KMS-11 (cell line): ENCODE measurements around the gene TACSTD2.
"Not testable (repeated sequence)": the region's sequence is repeated elsewhere in the genome, so short reads cannot be mapped to it uniquely, and the experiment has no call there.

ENCODE experiments used
- H2AFZ ChIP-seq: fragments of 200-600 bp; sonication (generic); 2 replicates; pipeline ENCODE4 v1.6.1; 2016; ENCODE audit warnings: antibody characterized with exemption, mixed run types, low read depth
- H3K27ac ChIP-seq: fragments of 200-600 bp; sonication (generic); 2 replicates; pipeline ENCODE4 v1.6.1; 2016; ENCODE audit warnings: mild to moderate bottlenecking, mixed run types
- H3K27me3 ChIP-seq: fragments of 200-600 bp; sonication (generic); 2 replicates; pipeline ENCODE4 v1.6.1; 2017; ENCODE audit warnings: mild to moderate bottlenecking, low read depth, mixed run types, moderate library complexity; ENCODE audit not compliant: insufficient read depth
- H3K36me3 ChIP-seq: fragments of 200-600 bp; sonication (generic); 2 replicates; pipeline ENCODE4 v1.6.1; 2017; ENCODE audit warnings: mild to moderate bottlenecking, mixed run types; ENCODE audit not compliant: insufficient read depth
- H3K4me1 ChIP-seq: fragments of 200-600 bp; sonication (generic); 2 replicates; pipeline ENCODE4 v1.6.1; 2016; ENCODE audit warnings: mild to moderate bottlenecking, low read depth, mixed run types; ENCODE audit not compliant: poor library complexity, severe bottlenecking
- H3K4me2 ChIP-seq: fragments of 200-600 bp; sonication (generic); 2 replicates; pipeline ENCODE4 v1.7.0; 2016; ENCODE audit warnings: mild to moderate bottlenecking, mixed run types
- H3K4me3 ChIP-seq: fragments of 200-600 bp; sonication (generic); IDR thresholded peaks from 2 replicates; pipeline ENCODE4 v1.6.1; 2017; ENCODE audit warnings: low read depth, low read length, mixed read lengths; ENCODE audit not compliant: insufficient read depth
- H3K79me2 ChIP-seq: fragments of 200-600 bp; sonication (generic); 2 replicates; pipeline ENCODE4 v1.6.1; 2016; ENCODE audit warnings: low read depth, mixed run types; ENCODE audit not compliant: insufficient read depth
- H3K9ac ChIP-seq: fragments of 200-600 bp; sonication (generic); 2 replicates; pipeline ENCODE4 v1.6.1; 2016; ENCODE audit warnings: mild to moderate bottlenecking, mixed run types
- H4K20me1 ChIP-seq: fragments of 200-600 bp; sonication (generic); 2 replicates; pipeline ENCODE4 v1.6.1; 2016; ENCODE audit warnings: mild to moderate bottlenecking, mixed run types; ENCODE audit not compliant: insufficient read depth
- CTCF ChIP-seq: fragments of 200-600 bp; sonication (generic); conservative IDR thresholded peaks from 2 replicates; pipeline ENCODE4 v1.6.1; 2017; ENCODE audit warnings: low read depth, mild to moderate bottlenecking, antibody characterized with exemption, low read length, moderate library complexity, mixed read lengths

The TACSTD2 gene

GRCh38 chr1:58576727-58577653, at the start of gene TACSTD2:
Gene TACSTD2 (minus strand): TSS chr1:58577252. CDS start chr1:58577156, 96 bp downstream.
- Histone ChIP-seq H3K4me3 (no peak within 1 kb of the TSS), H3K27me3 (no peaks in the 10 kb centered on the region), H3K4me2 (no peak within 1 kb of the TSS), H4K20me1 (no peaks in the 10 kb centered on the region), H2AFZ (no peak within 1 kb of the TSS), H3K27ac (no peak within 1 kb of the TSS), H3K79me2 (no peaks in the 10 kb centered on the region), H3K9ac (no peak within 1 kb of the TSS), H3K36me3 (no peaks in the 10 kb centered on the region), H3K4me1 (peaks cover 9% of the 10 kb centered on the region)
- TF ChIP-seq CTCF: no peak

GRCh38 chr1:58626293-58626692, 49.2 kb upstream of the TACSTD2 start:
- H3K4me3 ChIP-seq: no peak overlapping the region
- H3K36me3 ChIP-seq: no peaks in the 10 kb centered on the region
- no peak overlapping the region for H3K9ac ChIP-seq
- H2AFZ ChIP-seq: no peak overlapping the region
- no peaks in the 10 kb centered on the region for H3K27me3 ChIP-seq
- H3K79me2 ChIP-seq: no peaks in the 10 kb centered on the region
- H3K27ac ChIP-seq: no peak overlapping the region
- no peaks in the 10 kb centered on the region for H4K20me1 ChIP-seq
- H3K4me1 ChIP-seq: no peaks in the 10 kb centered on the region
- no peak overlapping the region for H3K4me2 ChIP-seq
- TF ChIP-seq CTCF: no peak

- not testable (repeated sequence) for H4K20me1 ChIP-seq, H3K4me3 ChIP-seq
Measured at GRCh38 chr1:58623259-58623658, 46.2 kb upstream of the TACSTD2 start.

GRCh38 chr1:58622571-58622970, 45.5 kb upstream of the TACSTD2 start:
- H4K20me1 ChIP-seq: no peaks in the 10 kb centered on the region
- H2AFZ ChIP-seq: no peak overlapping the region
- no peak overlapping the region for H3K9ac ChIP-seq
- no peaks in the 10 kb centered on the region for H3K79me2 ChIP-seq
- no peaks in the 10 kb centered on the region for H3K4me1 ChIP-seq
- no peak for TF ChIP-seq CTCF
- H3K4me3 ChIP-seq: no peak overlapping the region
- H3K27ac ChIP-seq: no peak overlapping the region
- H3K4me2 ChIP-seq: no peak overlapping the region
- no peaks in the 10 kb centered on the region for H3K36me3 ChIP-seq
- no peaks in the 10 kb centered on the region for H3K27me3 ChIP-seq

More at GRCh38 chr1:58623259-58623658, 46.2 kb upstream of the TACSTD2 start:
- H3K4me1 ChIP-seq, H3K27ac ChIP-seq, H3K36me3 ChIP-seq, H3K79me2 ChIP-seq, H3K4me2 ChIP-seq, H3K27me3 ChIP-seq, H3K9ac ChIP-seq, H2AFZ ChIP-seq: not testable (repeated sequence)

- no peak overlapping the region for H2AFZ ChIP-seq
- H3K4me2 ChIP-seq: no peak overlapping the region
- H4K20me1 ChIP-seq: no peaks in the 10 kb centered on the region
- H3K4me1 ChIP-seq: no peaks in the 10 kb centered on the region
- H3K27me3 ChIP-seq: no peaks in the 10 kb centered on the region
- H3K27ac ChIP-seq: no peak overlapping the region
- H3K9ac ChIP-seq: no peak overlapping the region
- no peaks in the 10 kb centered on the region for H3K36me3 ChIP-seq
- no peak for TF ChIP-seq CTCF
- no peak overlapping the region for H3K4me3 ChIP-seq
- no peaks in the 10 kb centered on the region for H3K79me2 ChIP-seq
Measured at GRCh38 chr1:58621391-58621790, 44.3 kb upstream of the TACSTD2 start.
